ACHN (cell line): ENCODE data around the gene P4HA3.
"Not testable (repeated sequence)": the region's sequence is repeated elsewhere in the genome, so short reads cannot be mapped to it uniquely, and the experiment has no call there.

Experiments
- DNase-seq: peaks from one replicate; pipeline ENCODE4 v3.0.0-alpha.2; 2015
- in situ Hi-C: cut with HindIII; loops from 2 replicates; pipeline ENCODE4 v1.10.0; 2017; ENCODE audit warnings: low sequenced_read_pairs, low pct_ligation_motif_present, low pct_unique_long_range_greater_than_20kb

P4HA3 gene

DNA sequence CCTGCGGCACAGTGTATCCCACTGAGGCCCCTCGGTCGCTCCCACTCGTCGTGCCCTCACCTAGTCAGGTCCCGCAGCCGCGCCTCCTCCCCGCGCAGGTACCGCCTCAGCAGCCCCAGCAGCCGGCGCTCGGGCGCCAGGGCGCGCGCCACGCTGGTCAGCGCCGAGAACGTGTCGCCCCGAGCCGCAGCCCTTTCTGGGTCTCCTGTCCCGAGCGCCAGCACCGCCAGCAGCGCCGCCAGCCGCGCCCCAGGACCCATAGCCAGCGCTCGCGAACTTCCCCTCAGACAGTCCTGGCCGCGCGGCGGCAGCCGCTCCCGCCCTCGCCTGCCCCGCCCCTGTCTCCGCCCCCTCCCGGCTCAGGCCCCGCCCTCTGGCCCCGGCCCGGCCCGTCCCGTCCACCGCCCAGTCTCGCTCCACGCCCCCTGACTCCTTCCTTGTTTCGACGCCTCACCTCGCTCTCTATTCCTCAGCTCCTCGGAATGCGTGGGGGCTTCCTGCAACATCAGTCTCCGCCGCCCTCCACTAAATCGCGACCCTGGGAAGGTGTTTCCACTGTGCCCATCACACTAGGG is at the start of gene P4HA3:
TSS of gene P4HA3 (minus strand) at position 289 of the 575 bp plus-strand sequence. CDS start at position 260, 29 bp downstream.
- DNase-seq: peak; percentile 30
- in situ Hi-C loops: no loop called here

DNA sequence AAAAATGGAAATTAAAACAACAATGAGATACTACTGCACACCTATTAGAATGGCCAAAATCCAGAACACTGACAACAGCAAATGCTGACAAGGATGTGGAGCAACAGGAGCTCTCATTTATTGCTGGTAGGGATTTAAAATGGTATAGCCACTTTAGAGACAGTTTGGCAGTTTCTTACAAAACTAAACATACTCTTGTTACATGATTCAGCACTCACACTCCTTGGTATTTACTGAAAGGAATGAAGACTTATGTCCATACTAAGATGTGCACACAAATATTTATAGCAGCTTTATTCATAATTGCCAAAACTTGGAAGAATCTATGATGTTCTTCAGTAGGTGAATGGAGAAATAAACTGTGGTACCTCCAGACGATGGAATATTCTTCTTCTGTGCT is 46.0 kb upstream of the P4HA3 start:
- in situ Hi-C loops: no loop called here
- no peak for DNase-seq

DNA sequence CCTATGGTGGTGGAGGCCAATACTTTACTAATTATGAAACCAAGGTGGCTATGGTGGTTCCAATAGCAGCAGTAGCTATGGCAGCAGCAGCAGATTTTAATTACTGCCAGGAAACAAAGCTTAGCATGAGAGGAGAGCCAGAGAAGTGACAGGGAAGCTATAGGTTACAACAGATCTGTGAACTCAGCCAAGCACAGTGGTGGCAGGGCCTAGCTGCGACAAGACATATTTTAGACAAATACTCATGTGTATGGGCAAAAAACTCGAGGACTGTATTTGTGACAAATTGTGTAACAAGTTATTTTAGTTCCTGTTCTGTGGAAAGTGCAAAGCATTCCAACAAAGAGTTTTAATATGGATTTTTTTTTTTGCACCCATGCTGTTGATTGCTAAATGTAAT is 44.2 kb upstream of the P4HA3 start:
- in situ Hi-C loops: no loop called here
- DNase-seq: no peak

DNA sequence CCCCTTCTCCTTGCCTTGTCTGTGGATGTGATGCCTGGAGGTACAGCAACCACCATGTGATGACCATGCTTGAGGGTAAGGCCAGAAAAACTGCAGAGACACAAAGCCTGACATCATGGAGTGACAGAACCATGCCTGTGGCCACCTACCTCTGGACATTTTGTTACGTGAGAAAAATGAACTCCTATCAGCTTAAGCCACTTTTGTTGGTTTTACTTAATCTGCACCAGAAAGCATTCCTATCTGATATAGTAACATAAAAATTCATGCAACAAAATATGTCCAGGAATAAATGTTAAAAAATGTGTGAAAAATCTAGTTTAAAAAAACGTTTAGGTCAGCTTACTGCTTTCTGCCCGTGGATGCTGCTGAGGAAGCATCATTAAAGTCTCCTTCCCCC is 42.6 kb upstream of the P4HA3 start:
- no peak for DNase-seq
- in situ Hi-C loops: no loop called here

DNA sequence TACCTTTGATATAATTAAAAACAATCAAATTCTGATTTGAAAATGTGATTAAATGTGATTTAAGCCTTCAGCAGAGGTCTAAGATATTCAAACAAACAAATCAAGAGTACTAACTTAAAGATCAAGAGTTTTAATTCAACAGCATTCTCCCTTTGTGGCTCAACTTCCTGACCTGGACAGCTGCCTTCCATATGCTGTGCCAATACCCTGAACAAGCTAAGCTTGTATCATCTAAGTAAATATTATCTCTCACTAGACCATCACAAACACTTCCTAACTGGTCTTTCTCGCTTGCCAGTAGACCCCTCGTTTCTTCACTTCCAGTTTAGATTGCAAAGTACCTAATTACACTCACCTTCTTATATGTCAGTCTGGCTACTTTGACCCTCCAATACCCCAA is 35.9 kb upstream of the P4HA3 start:
- in situ Hi-C loops: no loop called here

DNA sequence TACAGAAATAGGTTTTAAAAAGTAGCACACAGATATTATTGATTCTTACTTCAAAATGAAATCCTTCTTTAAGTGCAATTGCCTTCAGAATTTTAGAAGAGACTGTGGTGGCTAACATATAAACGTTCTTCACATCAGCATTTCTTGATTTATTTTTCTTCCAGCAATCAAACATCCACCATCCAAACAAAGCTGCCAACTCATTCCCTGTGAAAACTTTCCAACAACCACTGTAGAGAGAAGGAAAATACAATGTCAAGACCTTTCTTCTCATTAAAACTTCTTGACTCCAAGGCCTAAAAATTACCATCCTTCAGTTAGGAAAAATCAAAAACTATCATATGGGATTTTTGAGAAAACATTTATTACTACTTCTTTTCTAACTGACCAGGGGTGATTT is 34.0 kb upstream of the P4HA3 start:
- in situ Hi-C loops: no loop called here

More for the DNA sequence above, 35.9 kb upstream of the P4HA3 start:
- DNase-seq: no peak

DNA sequence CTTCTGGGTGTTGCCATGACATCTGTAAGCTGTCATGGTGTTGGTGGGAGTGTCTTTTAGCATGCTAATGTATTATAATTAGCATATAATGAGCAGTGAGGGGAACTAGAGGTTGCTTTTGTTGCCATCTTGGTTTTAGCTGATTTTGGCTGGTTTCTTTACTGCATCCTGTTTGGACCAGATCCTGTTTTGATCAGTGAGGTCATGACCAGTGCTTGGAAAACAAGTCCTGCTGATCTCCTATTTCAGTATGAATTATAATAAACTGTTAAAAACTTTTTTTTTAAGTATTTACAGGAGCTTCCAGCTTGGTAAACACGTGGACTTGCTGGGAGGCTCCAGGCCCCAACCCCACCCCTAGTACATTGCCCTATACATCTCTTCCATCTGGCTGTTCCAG is 30.5 kb upstream of the P4HA3 start:
- no peak for DNase-seq
- in situ Hi-C loops: no loop called here

More for the DNA sequence above, 34.0 kb upstream of the P4HA3 start:
- no peak for DNase-seq

DNA sequence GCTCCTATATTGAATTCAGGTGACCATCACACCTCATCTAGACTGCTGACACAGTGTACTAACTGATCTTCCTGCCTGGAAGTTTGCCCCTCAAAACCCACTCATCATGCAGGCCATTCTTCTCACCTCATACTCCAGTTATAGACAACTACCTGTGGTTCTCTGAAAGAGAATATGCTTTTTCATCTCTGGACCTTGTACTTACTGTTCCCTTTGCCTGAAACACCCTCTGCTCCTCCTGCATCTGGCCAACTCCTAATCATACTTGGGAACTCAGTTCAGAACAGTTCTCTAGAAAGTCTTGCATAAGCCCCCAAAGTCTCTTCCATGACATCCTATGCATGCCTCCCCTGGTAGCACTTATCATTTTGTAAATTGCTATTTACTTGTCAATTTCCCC is 28.2 kb upstream of the P4HA3 start:
- no peak for DNase-seq
- in situ Hi-C loops: no loop called here

DNA sequence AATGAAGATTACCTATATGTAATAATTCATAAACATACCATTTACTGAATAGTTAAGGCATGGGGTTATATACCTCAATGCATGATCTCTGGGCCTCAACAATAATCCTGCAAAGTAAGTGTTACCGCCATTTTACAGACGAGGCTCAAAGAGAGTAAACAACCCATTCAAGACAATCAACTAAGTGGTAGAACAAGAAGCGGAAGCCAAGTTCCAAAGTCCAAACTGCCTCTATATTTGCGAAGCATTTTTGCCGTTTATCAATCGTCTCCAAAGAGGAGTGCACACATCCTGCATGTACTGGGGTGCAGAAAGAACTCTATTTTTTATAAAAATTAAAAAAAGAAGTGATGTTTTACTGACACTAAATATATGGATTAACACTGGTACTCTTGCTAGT is 27.5 kb upstream of the P4HA3 start:
- in situ Hi-C loops: no loop called here
- no peak for DNase-seq

DNA sequence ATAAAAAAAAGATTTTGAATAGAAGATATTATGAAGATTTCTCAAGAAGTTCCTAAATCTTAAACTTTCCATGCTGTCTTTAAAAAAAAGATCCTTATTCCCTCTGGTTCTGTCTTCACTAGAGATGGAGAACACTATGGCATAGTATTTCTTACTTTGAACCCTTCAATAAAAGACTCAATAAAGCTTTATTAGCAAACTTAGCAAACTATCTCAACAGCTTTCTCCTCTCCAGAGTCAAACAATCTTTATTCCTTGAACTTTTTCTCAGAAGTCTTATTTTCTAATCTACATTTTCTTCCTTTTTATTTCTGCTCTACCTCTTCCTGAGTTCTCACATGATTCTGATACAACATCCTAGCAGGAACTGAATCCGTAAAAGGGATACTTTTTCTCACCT is 21.8 kb upstream of the P4HA3 start:
- no peak for DNase-seq
- in situ Hi-C loops: no loop called here

DNA sequence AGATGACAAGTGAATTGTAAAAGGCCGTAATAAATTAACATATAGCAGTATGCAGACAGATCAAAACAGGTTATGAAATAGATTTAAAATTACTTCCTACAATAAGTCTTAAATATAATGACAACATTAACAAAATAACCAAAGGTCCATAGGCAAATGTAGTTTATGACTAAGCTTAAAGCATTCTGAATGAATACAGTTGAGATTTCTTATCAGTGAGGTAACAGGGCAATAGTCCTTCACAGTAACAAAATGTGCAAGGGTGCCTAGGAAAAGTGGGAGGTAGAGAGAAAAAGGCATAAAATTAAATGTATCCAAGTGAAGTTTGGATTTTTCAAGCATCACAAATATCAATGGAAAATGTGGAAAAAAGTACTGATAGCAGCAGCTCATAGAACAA is 20.9 kb upstream of the P4HA3 start:
- DNase-seq: no peak

DNA sequence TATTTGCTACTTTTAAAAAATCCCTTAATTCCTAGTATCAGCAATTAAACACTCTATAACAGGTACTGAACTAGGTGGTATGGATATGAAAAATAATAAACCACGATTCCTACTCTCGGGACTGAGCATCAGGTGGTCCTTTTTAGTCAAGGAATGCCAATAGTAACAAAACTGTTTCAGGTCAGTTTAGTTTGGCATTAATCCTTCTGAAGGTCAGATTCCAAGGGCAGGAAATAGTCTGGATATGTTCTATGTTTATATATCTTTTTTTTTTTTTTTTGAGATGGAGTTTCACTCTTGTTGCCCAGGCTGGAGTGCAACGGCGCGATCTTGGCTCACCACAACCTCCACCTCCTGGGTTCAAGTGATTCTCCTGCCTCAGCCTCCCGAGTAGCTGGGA is 19.6 kb upstream of the P4HA3 start:
- in situ Hi-C loops: not testable (repeated sequence)

More for the DNA sequence above, 20.9 kb upstream of the P4HA3 start:
- in situ Hi-C loops: no loop called here

DNA sequence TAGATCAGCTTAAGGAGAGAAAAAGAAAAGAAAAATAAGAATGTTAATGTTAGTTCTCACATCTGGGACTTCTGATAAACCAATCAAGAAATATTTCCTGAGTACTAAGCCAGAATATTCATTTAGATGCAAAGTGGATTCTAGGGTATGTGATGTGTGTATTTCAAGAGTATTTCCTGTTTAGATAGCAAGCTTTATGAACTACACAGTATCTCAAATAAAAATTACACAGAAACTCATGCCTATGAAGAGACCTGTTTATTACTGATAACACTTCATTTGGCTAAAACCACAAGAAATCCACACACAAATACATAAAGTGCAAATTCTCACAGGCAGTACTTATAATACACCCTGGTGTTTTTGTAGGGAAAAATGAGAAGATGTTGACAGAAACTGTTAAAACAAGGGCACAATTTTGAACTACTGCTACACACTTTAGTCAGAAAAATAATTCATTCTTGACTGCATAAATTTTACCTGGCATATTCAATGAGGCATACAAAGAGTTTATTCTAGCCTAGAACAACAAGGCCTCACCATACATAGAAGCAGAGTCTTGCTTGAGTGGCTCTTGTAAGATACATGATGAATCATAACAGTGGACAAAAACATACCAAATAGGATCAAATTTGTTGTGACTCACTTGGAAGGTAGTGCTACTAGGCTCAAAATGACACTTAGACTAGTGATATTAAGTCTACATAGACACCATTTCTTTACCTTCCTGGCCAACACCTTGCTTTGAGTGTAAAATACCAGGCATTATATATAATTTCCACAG is 18.8 kb upstream of the P4HA3 start:
- DNase-seq: peak; percentile 57
- in situ Hi-C loops: no loop called here

More for the DNA sequence above, 19.6 kb upstream of the P4HA3 start:
- DNase-seq: not testable (repeated sequence)

DNA sequence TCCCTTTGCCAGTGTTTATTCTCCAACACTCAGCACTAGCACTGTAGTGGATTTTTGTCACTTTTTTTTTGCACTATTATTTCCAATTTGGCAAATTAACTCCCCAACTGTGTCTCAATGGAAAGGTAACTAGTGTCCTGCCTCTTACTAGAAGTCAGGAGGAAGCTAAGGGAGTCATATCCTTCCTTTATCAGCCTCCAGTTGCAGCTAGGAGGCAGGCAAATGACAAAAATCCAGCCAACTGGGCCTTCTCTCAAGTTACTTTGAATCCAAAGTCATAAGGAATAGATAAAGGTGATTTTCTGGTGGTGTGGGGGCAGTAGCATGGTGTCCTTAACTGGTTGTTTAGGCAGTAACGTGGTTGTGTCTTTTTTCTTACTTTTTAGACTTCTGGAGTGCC is 15.6 kb upstream of the P4HA3 start:
- no peak for DNase-seq
- in situ Hi-C loops: no loop called here

DNA sequence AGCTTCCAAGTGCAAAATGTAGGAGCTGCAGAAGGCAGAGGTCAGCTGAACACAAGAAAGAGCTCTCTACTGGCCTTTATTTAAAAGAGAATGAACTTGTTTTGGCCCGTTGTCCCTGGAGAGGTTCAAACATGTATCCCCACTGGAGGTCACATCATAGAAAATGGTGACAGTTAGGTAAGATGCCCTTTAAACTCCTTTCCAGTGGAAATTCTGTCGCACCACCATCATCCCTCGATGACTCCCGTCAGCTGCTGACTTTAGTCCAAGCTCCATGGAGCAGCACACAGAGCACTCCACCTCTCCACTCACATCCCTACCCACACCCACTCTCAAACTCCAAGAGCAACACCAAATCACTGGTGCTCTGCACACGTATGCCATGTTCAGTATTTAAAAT is 15.2 kb upstream of the P4HA3 start:
- no peak for DNase-seq
- in situ Hi-C loops: no loop called here

DNA sequence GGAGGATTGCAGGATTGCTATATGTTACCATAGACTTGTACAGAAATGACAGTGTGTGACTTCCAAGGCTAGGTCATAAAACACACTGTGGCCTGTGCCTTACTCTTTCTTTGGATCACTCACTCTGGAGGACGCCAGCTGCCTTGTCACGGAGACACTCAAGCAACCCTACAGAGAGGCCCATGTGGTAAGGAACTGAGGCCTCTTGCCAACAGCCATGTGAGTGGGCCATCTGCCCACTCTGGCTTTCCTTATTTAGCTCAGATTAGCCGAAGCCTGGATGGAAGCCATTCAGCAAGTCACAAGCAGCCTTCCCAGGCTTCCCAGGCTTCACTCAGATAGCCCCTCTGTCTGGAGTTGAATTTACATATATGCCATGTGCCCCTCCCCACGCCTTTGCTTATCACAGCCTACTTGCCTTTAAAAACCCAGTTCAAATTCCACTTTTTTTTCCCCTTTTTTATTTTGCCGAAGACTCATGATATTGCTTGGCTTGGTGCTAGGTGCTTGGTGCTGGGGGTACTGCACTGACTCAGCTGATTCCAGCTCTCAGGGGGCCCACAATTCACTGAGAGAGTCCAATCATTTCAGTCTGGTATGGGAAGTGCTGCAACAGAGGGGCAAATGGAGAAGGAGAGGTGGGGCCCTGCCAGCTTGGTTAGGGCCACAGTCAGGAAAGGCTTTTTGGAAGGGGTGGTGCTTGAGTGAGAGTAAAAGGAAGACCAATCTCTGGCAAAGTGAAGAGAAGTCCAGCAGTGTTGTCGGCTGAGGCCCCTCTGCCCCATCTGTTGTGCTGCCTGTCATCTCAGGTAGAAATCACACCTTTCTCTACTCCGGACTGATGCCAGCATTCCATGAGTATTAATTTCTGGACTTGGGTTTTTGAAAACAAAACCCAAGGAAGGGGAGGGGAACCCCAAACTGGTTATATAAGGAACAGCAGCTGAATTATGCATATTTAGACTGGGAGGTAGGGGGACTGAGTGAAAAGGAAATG is 14.5 kb upstream of the P4HA3 start:
- DNase-seq: no peak
- in situ Hi-C loops: no loop called here

DNA sequence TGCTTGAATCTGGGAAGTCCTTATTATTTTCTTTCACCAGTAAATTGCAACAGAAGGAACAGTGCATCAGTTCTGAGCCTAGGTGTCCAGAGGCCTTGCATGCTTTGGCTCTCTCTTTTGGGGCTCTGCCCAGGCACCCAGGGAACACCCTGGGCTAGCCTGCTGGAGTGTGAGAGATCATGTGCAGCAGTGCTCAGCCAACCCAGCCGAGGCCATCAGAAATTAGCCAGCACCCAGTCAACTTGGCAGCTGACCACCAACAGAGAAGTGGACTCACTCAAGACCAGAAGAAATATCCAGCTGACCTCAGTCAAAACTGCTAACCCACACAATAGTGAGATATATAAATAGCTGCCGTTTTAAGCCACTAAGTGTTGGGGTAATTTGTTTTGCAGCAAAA is 11.2 kb upstream of the P4HA3 start:
- in situ Hi-C loops: no loop called here
- DNase-seq: no peak

DNA sequence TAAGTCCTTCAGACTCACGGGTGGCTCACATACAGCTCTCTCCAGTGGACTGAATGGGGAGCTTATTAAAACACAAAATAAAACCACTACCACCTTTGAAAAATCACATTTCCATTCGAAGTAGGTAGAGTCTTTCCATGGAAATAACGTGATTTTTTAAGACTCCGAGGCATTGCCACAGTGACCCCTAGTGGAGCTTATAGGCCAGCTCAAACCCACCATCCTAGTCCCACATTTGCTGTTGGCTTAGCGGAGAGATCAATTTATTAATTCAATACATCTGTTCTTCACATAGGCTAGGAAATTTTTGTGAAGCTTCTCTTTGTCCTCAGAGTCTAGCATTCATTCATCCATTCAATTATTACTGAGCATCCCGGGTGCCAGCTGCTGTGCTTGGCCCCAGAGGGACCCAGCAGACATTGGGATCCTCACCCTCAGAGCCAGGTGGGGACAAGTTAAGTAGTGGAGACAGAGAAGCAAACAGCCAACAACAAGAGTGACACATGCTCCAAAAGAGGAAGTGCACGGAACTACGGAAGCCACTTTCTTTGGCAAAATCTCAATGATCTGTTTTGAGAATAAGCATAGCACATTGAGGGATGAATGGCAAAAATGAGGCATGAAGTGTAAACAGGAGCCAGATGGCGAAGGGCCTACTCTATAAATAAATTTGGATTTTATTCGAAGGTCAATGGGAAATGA is 10.2 kb upstream of the P4HA3 start:
- peak; percentile 29 for DNase-seq
- in situ Hi-C loops: no loop called here

DNA sequence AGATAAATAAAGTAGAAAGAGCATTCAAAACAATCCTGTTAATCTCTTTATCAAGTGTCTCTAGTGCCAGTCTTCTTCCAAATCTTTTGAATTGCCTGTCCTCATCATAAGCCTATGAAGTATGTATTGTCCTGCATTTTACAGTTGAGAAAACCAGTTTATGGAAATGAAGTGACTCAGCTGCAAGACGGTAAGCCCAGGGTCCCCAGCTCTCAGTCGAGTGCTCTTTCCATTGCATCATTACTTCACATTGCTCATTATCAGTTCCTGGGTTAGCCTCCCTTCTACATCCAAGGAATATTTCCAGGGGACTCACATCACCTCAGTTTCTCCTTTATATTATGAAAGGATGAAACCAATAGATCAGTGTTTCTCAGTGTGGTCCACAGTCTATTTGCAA is 9.1 kb upstream of the P4HA3 start:
- no peak for DNase-seq
- in situ Hi-C loops: no loop called here
